ENCODE measurements around the gene POTEC.
"Not testable (repeated sequence)": the region's sequence is repeated elsewhere in the genome, so short reads cannot be mapped to it uniquely, and the experiment has no call there.

The POTEC gene

GRCh38 chr18:14543446-14543964, at the start of gene POTEC:
TSS of gene POTEC (minus strand) at chr18:14543600. CDS start at chr18:14543146, 454 bp downstream.
- not testable (repeated sequence) for DNase-seq (ENCODE audit: low read depth)

- DNase-seq (ENCODE audit: low read depth): no peak
These were observed 34.6 kb upstream of the POTEC start for GRCh38 chr18:14577971-14578370.

- not testable (repeated sequence) for DNase-seq (ENCODE audit: low read depth)
These were observed 16.1 kb upstream of the POTEC start for GRCh38 chr18:14559502-14559901.

- DNase-seq (ENCODE audit: low read depth): not testable (repeated sequence)
These were observed 11.7 kb downstream of the POTEC start for GRCh38 chr18:14531659-14532058.

- DNase-seq (ENCODE audit: low read depth): not testable (repeated sequence)
These were observed 32.7 kb downstream of the POTEC start for GRCh38 chr18:14510707-14511106.

GRCh38 chr18:14503691-14504090, 39.7 kb downstream of the POTEC start:
- not testable (repeated sequence) for DNase-seq (ENCODE audit: low read depth)

- DNase-seq (ENCODE audit: low read depth): not testable (repeated sequence)
These were observed 41.5 kb downstream of the POTEC start for GRCh38 chr18:14501894-14502293.

- DNase-seq (ENCODE audit: low read depth): not testable (repeated sequence)
These were observed 54.0 kb downstream of the POTEC start for GRCh38 chr18:14489256-14490014.

- not testable (repeated sequence) for DNase-seq (ENCODE audit: low read depth)
These were observed 54.6 kb downstream of the POTEC start for GRCh38 chr18:14488789-14489188.

GRCh38 chr18:14486926-14487580, 56.3 kb downstream of the POTEC start:
- DNase-seq (ENCODE audit: low read depth): not testable (repeated sequence)

GRCh38 chr18:14479076-14479475, 64.3 kb downstream of the POTEC start:
- DNase-seq (ENCODE audit: low read depth): not testable (repeated sequence)

- not testable (repeated sequence) for DNase-seq (ENCODE audit: low read depth)
These were observed 67.9 kb downstream of the POTEC start for GRCh38 chr18:14475520-14475919.

GRCh38 chr18:14474752-14475151, 68.6 kb downstream of the POTEC start:
- DNase-seq (ENCODE audit: low read depth): not testable (repeated sequence)

GRCh38 chr18:14474007-14474720, 69.2 kb downstream of the POTEC start:
- DNase-seq (ENCODE audit: low read depth): not testable (repeated sequence)

- DNase-seq (ENCODE audit: low read depth): not testable (repeated sequence)
These were observed 70.0 kb downstream of the POTEC start for GRCh38 chr18:14473250-14474006.

GRCh38 chr18:14471286-14471685, 72.1 kb downstream of the POTEC start:
- not testable (repeated sequence) for DNase-seq (ENCODE audit: low read depth)

- DNase-seq (ENCODE audit: low read depth): not testable (repeated sequence)
These were observed 73.0 kb downstream of the POTEC start for GRCh38 chr18:14470446-14470845.

GRCh38 chr18:14470046-14470445, 73.4 kb downstream of the POTEC start:
- not testable (repeated sequence) for DNase-seq (ENCODE audit: low read depth)

- DNase-seq (ENCODE audit: low read depth): not testable (repeated sequence)
These were observed 77.4 kb downstream of the POTEC start for GRCh38 chr18:14465989-14466388.

Data from T-helper 22 cell (primary cell).